H1 (cell line): Measurements from ENCODE around the gene SMARCC1. TPM values are rescaled to one million over a fixed set of nuclear protein-coding genes. Genes with fewer than 3 reads are reported as not detected.
A peak's percentile ranks its signal among the peaks of the same experiment; 100 is the strongest.

Source experiments
- CTCF ChIA-PET: fragments of 300-600 bp; sonication (Branson Sonifier 250); formaldehyde crosslinking; loops from one replicate; lab custom pipeline; 2021; ENCODE audit not compliant: partially characterized antibody; lab: Charles Lee
- POLR2A ChIA-PET: fragments of 300-600 bp; sonication (Branson Sonifier 250); formaldehyde crosslinking; loops from one replicate; lab custom pipeline; 2021; ENCODE audit warnings: inconsistent platforms; ENCODE audit not compliant: partially characterized antibody; lab: Charles Lee
- DNase-seq, 2 experiments: peaks; one replicate each; pipeline versions ENCODE4 v3.0.0 to v3.0.0-alpha.2; 2010 to 2022; ENCODE audit warnings: low spot score in 2 of 2, low read depth in 1 of 2, mixed read lengths in 1 of 2
- FAIRE-seq: peaks from 2 replicates; lab custom pipeline; 2011; peaks lifted over from hg19 to GRCh38; lab: Jason Lieb, UNC
- H2AFZ ChIP-seq: 2 replicates; pipeline ENCODE4 v1.8.1; 2012; ENCODE audit warnings: low read length, inconsistent platforms
- H2AK5ac ChIP-seq: 2 replicates; pipeline ENCODE4 v1.6.1; 2013; ENCODE audit warnings: low read depth, low read length
- H2BK120ac ChIP-seq: replicated peaks from 2 replicates; pipeline ENCODE3; 2013; ENCODE audit warnings: low read depth, low read length, inconsistent platforms
- H2BK12ac ChIP-seq: 2 replicates; pipeline ENCODE4 v1.6.1; 2013; ENCODE audit warnings: low read depth, low read length
- H2BK15ac ChIP-seq: 2 replicates; pipeline ENCODE4 v1.6.1; 2013; ENCODE audit warnings: low read length
- H2BK20ac ChIP-seq: 2 replicates; pipeline ENCODE4 v1.6.1; 2013; ENCODE audit warnings: low read length
- H2BK5ac ChIP-seq: 2 replicates; pipeline ENCODE4 v1.6.1; 2013; ENCODE audit warnings: low read depth, low read length
- H3K14ac ChIP-seq: 2 replicates; pipeline ENCODE4 v1.6.1; 2013; ENCODE audit warnings: inconsistent platforms; ENCODE audit not compliant: insufficient read length
- H3K18ac ChIP-seq: 2 replicates; pipeline ENCODE4 v1.6.1; 2013; ENCODE audit warnings: low read length; ENCODE audit errors: extremely low read depth
- H3K23ac ChIP-seq: 2 replicates; pipeline ENCODE4 v1.6.1; 2013; ENCODE audit warnings: inconsistent platforms; ENCODE audit not compliant: insufficient read length
- H3K23me2 ChIP-seq: 2 replicates; pipeline ENCODE4 v1.6.1; 2013; ENCODE audit warnings: low read depth, low read length
- H3K27ac ChIP-seq: 2 replicates; pipeline ENCODE4 v1.6.1; 2011; ENCODE audit warnings: low read depth, low read length, inconsistent platforms
- H3K27me3 ChIP-seq, 4 experiments: replicated peaks in 1 of 4; 1 replicate in 1 of 4; 2 replicates in 3 of 4; pipeline versions ENCODE4 v1.6.1 to v1.8.1; 2011 to 2013; ENCODE audit warnings: low read length in 3 of 4, mild to moderate bottlenecking in 3 of 4, inconsistent platforms in 2 of 4, mixed read lengths in 2 of 4, moderate library complexity in 1 of 4; ENCODE audit not compliant: control insufficient read depth in 3 of 4, insufficient read depth in 3 of 4; ENCODE audit errors: extremely low read depth in 1 of 4
- H3K36me3 ChIP-seq, 4 experiments: 2 replicates each; pipeline versions ENCODE4 v1.6.1 to v1.8.1; 2011 to 2013; ENCODE audit warnings: mild to moderate bottlenecking in 4 of 4, low read length in 3 of 4, moderate library complexity in 2 of 4, control low read depth in 1 of 4, inconsistent platforms in 1 of 4; ENCODE audit not compliant: insufficient read depth in 4 of 4, control insufficient read depth in 2 of 4
- H3K4ac ChIP-seq: replicated peaks from 2 replicates; pipeline ENCODE3; 2013; ENCODE audit warnings: low read length, low read depth, mixed read lengths, inconsistent platforms; ENCODE audit not compliant: insufficient read length
- H3K4me1 ChIP-seq, 4 experiments: replicated peaks in 1 of 4; 1 replicate in 1 of 4; 2 replicates in 3 of 4; pipeline versions ENCODE4 v1.6.1 to v1.8.1; 2011 to 2013; ENCODE audit warnings: low read length in 3 of 4, inconsistent platforms in 2 of 4, mixed read lengths in 1 of 4; ENCODE audit not compliant: insufficient read depth in 4 of 4, control insufficient read depth in 3 of 4
- H3K4me2 ChIP-seq, 2 experiments: 2 replicates each; pipeline versions ENCODE4 v1.6.1 to v1.8.1; 2011 to 2013; ENCODE audit warnings: low read depth in 2 of 2, low read length in 2 of 2, control low read depth in 1 of 2, inconsistent platforms in 1 of 2, mild to moderate bottlenecking in 1 of 2; ENCODE audit not compliant: insufficient read depth in 1 of 2
- H3K4me3 ChIP-seq, 4 experiments: fragments of 200-600, 300-600 bp in 1 of 4; sonication (generic), shearing (Covaris generic), sonication (Bioruptor Twin) in 1 of 4; 2 replicates each; pipeline versions ENCODE4 v1.5.1 to v1.8.1; 2011 to 2016; ENCODE audit warnings: low read length in 4 of 4, low read depth in 3 of 4, control low read depth in 2 of 4, inconsistent platforms in 2 of 4, mild to moderate bottlenecking in 2 of 4, mixed read lengths in 1 of 4, moderate library complexity in 1 of 4; ENCODE audit not compliant: insufficient read depth in 2 of 4; ENCODE audit errors: extremely low read depth in 1 of 4
- H3K56ac ChIP-seq: replicated peaks from 2 replicates; pipeline ENCODE3; 2013; ENCODE audit warnings: low read depth, mild to moderate bottlenecking, mixed read lengths, low read length, inconsistent platforms; ENCODE audit not compliant: insufficient read length
- H3K79me1 ChIP-seq: 2 replicates; pipeline ENCODE4 v1.6.1; 2013; ENCODE audit warnings: low read depth, low read length, control low read depth
- H3K79me2 ChIP-seq, 2 experiments: 2 replicates each; pipeline versions ENCODE4 v1.6.1 to v1.8.1; 2012 to 2013; ENCODE audit warnings: low read length in 2 of 2, mild to moderate bottlenecking in 2 of 2, inconsistent platforms in 1 of 2; ENCODE audit not compliant: insufficient read depth in 2 of 2, control insufficient read depth in 1 of 2
- H3K9ac ChIP-seq, 4 experiments: replicated peaks in 1 of 4; 1 replicate in 1 of 4; 2 replicates in 3 of 4; pipeline versions ENCODE4 v1.6.1 to v1.8.1; 2011 to 2013; ENCODE audit warnings: low read depth in 3 of 4, low read length in 3 of 4, control low read depth in 2 of 4, mild to moderate bottlenecking in 2 of 4, moderate library complexity in 2 of 4, inconsistent platforms in 1 of 4; ENCODE audit errors: extremely low read depth in 1 of 4
- H3K9me3 ChIP-seq, 2 experiments: 2 replicates each; pipeline versions ENCODE4 v1.6.1 to v1.8.1; 2012 to 2013; ENCODE audit warnings: mild to moderate bottlenecking in 2 of 2, moderate library complexity in 2 of 2, control low read depth in 1 of 2, inconsistent platforms in 1 of 2, low read depth in 1 of 2, low read length in 1 of 2, mixed read lengths in 1 of 2; ENCODE audit not compliant: insufficient read depth in 2 of 2
- H4K20me1 ChIP-seq, 2 experiments: replicated peaks in 1 of 2; 2 replicates each; pipeline versions ENCODE3 to v1.8.1; 2011 to 2013; ENCODE audit warnings: inconsistent platforms in 2 of 2, low read length in 2 of 2, mild to moderate bottlenecking in 1 of 2; ENCODE audit not compliant: insufficient read depth in 2 of 2, control insufficient read depth in 1 of 2
- H4K5ac ChIP-seq: 2 replicates; pipeline ENCODE4 v1.6.1; 2013; ENCODE audit warnings: low read length, low read depth, mixed read lengths, inconsistent platforms; ENCODE audit not compliant: insufficient read length
- H4K8ac ChIP-seq: 2 replicates; pipeline ENCODE4 v1.8.0; 2013; ENCODE audit warnings: mild to moderate bottlenecking, moderate library complexity, low read length, inconsistent platforms; ENCODE audit not compliant: insufficient read depth; ENCODE audit errors: extremely low read depth
- H4K91ac ChIP-seq: replicated peaks from 2 replicates; pipeline ENCODE3; 2013; ENCODE audit warnings: low read length, mixed read lengths, inconsistent platforms; ENCODE audit not compliant: insufficient read length
- CREB1 ChIP-seq: IDR thresholded peaks from 2 replicates; pipeline ENCODE4 v1.6.1; 2012; ENCODE audit warnings: inconsistent platforms
- JUN ChIP-seq: IDR thresholded peaks from 2 replicates; pipeline ENCODE4 v1.6.1; 2011; ENCODE audit warnings: low read depth, mild to moderate bottlenecking, improper control_type of control experiment, low read length
- POLR2A ChIP-seq, 2 experiments: IDR thresholded peaks; 1 replicate in 1 of 2; 2 replicates in 1 of 2; pipeline ENCODE4 v1.6.1; 2011; ENCODE audit warnings: low read depth in 2 of 2, low read length in 2 of 2, mild to moderate bottlenecking in 2 of 2; ENCODE audit errors: control extremely low read depth in 1 of 2
- SP4 ChIP-seq: IDR thresholded peaks from 2 replicates; pipeline ENCODE4 v1.6.1; 2012; ENCODE audit warnings: low read length, inconsistent platforms
- SRF ChIP-seq: IDR thresholded peaks from 2 replicates; pipeline ENCODE4 v1.6.1; 2011; ENCODE audit warnings: mild to moderate bottlenecking, low read depth, low read length, moderate library complexity
- SUZ12 ChIP-seq: fragments of 200-600 bp; sonication (generic); IDR thresholded peaks from 2 replicates; pipeline ENCODE4 v1.6.1; 2012; ENCODE audit warnings: mild to moderate bottlenecking, inconsistent platforms, low read length, moderate library complexity, mixed read lengths
- TAF7 ChIP-seq: optimal IDR thresholded peaks from 2 replicates; pipeline ENCODE3; 2011; ENCODE audit warnings: low read depth, mild to moderate bottlenecking, inconsistent platforms, low read length, moderate library complexity, borderline replicate concordance
- ZNF274 ChIP-seq: IDR thresholded peaks from 2 replicates; pipeline ENCODE4 v1.7.0; 2012; ENCODE audit warnings: low read length, borderline replicate concordance; ENCODE audit errors: extremely low read depth
- WGBS, 2 experiments: shearing (Covaris generic) in 1 of 2; methylation state at CpG; one replicate each; pipeline versions ENCODE4 v1.1.6 to v1.1.7; 2013 to 2015; ENCODE audit warnings: low lambda C conversion rate in 2 of 2, mixed read lengths in 2 of 2, inconsistent platforms in 1 of 2, low coverage in 1 of 2, missing lambda C conversion rate in 1 of 2; ENCODE audit not compliant: insufficient replicate concordance in 2 of 2, insufficient coverage in 1 of 2, insufficient read length in 1 of 2; ENCODE audit errors: extremely low coverage in 1 of 2, missing lambda C conversion rate in 1 of 2; 5-methylcytosine and 5-hydroxymethylcytosine counted together
- polyA plus RNA-seq, 7 experiments: library from polyadenylated mRNA; depleted of rRNA in 3 of 7; stranded (reverse) in 5 of 7; unstranded in 2 of 7; fragments of >200 nt in 5 of 7; fragments of 200-250 nt in 2 of 7; gene quantifications; 1 replicate in 5 of 7; 2 replicates in 1 of 7; 4 replicates in 1 of 7; pipeline versions ENCODE4 v1.2.1 to v1.2.3, GENCODE V29; 2011 to 2013; ENCODE audit warnings: missing spikeins in 2 of 7, mixed read lengths in 2 of 7
- total RNA-seq: library from RNA; stranded (reverse); fragmentation: NEBNext Ultra II Directional; extraction: Animal tissue kit (Norgen Biotek cat#: 25700); gene quantifications from 2 replicates; pipeline ENCODE4 v1.2.1, GENCODE V29; 2021
- TF ChIP-seq, protein P1 (sequence below): IDR thresholded peaks from 2 replicates; pipeline ENCODE4 v1.6.1; 2012; ENCODE audit warnings: inconsistent platforms
- TF ChIP-seq, protein P2 (sequence below): IDR thresholded peaks from 2 replicates; pipeline ENCODE4 v1.6.1; 2012; ENCODE audit warnings: inconsistent platforms

Gene SMARCC1
- total and polyA plus RNA-seq, 2 of the 8 experiments (the other 6 are each of a cell fraction or from before 2014, with no cell fraction given) = 64.1 to 335 TPM

DNA sequence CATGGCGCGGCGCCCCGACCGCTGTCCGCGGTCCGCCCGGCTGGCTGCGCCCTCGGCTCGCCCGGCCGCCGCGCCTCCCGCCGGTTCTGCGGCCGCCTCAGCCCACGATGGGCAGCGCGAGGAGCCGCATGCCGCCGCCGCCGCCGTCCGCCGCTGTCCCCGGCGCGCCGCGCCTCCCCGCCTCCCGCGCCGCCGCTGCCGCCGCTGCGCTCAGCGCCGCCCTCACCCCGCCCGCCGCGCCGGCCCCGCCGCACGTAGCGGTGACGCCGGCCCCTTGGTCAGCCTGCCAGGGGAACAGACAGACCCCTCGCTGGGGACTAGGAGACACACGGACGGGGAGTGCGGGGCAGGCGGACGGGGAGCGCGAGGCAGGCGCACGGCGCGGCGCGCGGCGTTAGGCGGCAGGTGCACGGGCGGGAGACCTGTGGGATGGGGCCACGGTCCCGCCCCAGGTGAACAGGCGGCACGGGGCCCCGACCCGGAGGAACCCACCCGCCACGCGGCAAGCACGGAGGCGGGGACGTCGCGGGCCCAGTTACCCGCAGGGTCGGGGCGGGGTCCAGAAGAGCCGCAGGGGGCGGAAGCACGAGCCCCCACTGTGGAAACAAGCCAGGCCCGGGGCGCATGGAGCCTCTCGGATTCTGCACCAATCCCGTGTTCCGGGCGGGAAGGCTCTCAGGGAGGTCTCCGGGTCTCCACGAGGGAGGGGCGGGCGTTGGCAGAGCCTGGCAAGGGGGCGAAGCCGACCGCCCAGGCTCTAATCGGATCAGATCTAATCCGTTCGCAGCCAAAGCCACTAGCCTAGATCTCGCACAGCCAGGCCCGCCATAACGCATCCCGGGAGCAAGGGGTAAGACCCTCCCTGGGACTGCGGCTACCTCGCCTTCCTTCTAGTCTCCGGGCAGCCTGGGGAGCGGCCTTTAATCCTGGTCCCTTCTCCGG lies 202.7 kb downstream of the SMARCC1 start, which contains the start of gene CSPG5:
TSS of gene CSPG5 (minus strand) at position 175 of the 942 bp plus-strand sequence. CDS start at position 3, 172 bp downstream.
- POLR2A ChIA-PET = interaction anchor here (1.6 to 1.9 kb wide), 2 partner anchors 8 to 56 kb away, joined by 3 to 7 read pairs; no protein-coding TSS in a partner anchor
- Histone ChIP-seq H3K27ac (no peak within 1 kb of the TSS), H2BK120ac (no peak within 1 kb of the TSS)
- no peak for TF ChIP-seq JUN
- TF ChIP-seq POLR2A (IDR thresholded peaks at IDR 0.05; ENCODE audit: control extremely low read depth in 1 of 2, low read depth in 2 of 2, low read length in 2 of 2) = 0 out of 3 replicates have a peak, but pooled peaks of 1 of the 2 experiments have one; percentile 15
- TF ChIP-seq, protein P1, sequence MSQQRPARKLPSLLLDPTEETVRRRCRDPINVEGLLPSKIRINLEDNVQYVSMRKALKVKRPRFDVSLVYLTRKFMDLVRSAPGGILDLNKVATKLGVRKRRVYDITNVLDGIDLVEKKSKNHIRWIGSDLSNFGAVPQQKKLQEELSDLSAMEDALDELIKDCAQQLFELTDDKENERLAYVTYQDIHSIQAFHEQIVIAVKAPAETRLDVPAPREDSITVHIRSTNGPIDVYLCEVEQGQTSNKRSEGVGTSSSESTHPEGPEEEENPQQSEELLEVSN = peak; percentile 71; the same call in 1 of the 2 replicates
- TF ChIP-seq SUZ12 = peak; percentile 57; the same call in 1 of the 2 replicates
- TF ChIP-seq CREB1 = 0 out of 2 replicates have a peak, but pooled peaks have one; percentile 29
- TF ChIP-seq SP4 = no peak
- no peak for TF ChIP-seq TAF7
- TF ChIP-seq SRF = no peak
- TF ChIP-seq, protein P2, sequence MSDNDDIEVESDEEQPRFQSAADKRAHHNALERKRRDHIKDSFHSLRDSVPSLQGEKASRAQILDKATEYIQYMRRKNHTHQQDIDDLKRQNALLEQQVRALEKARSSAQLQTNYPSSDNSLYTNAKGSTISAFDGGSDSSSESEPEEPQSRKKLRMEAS = peak; percentile 62
- no peak for TF ChIP-seq ZNF274

More for the DNA sequence above, 202.7 kb downstream of the SMARCC1 start, which contains the start of gene CSPG5:
- Histone ChIP-seq H4K91ac (no peak within 1 kb of the TSS), H2AK5ac (no peak within 1 kb of the TSS), H2BK5ac (no peak within 1 kb of the TSS), H3K4me2 (peak within 1 kb of the TSS; percentile 54 to 88), H3K27me3 (peaks cover 12 to 34% (median 26%) of the 10 kb centered on the region in 4 experiments), H3K4me3 (peak within 1 kb of the TSS; percentile 40 to 73 (median 44)), H3K23ac (no peak within 1 kb of the TSS), H3K23me2 (peaks cover 7% of the 10 kb centered on the region; the same call in 1 of the 2 replicates), H2BK15ac (peak within 1 kb of the TSS; percentile 32; the same call in 1 of the 2 replicates), H3K9ac (no peak within 1 kb of the TSS), H4K5ac (no peak within 1 kb of the TSS), H3K4me1 (peaks cover 2 to 11% (median 3%) of the 10 kb centered on the region in 4 experiments; a peak in 5 of 7 replicates), H3K9me3 (no peaks in the 10 kb centered on the region), H3K4ac (no peak within 1 kb of the TSS), H2BK12ac (no peak within 1 kb of the TSS; the same call in 1 of the 2 replicates), H4K8ac (peak within 1 kb of the TSS; percentile 57), H3K14ac (no peak within 1 kb of the TSS), H4K20me1 (no peaks in the 10 kb centered on the region), H3K56ac (no peak within 1 kb of the TSS), H2AFZ (no peak within 1 kb of the TSS; the same call in 1 of the 2 replicates), H3K79me2 (no peaks in the 10 kb centered on the region), H3K18ac (no peak within 1 kb of the TSS), H3K36me3 (no peaks in the 10 kb centered on the region), H3K79me1 (no peaks in the 10 kb centered on the region), H2BK20ac (no peak within 1 kb of the TSS)
- FAIRE-seq = no peak
- peak in 1 of 2 experiments; percentile 74 for DNase-seq
- 19% methylated on average over 26 of the region's 121 CpGs; no CpG with 5 or more reads in 1 of the 2 experiments for WGBS, 2 experiments
- CTCF ChIA-PET = interaction anchor here (1.7 kb wide), 1 partner anchor 13 kb away, joined by 5 read pairs; no protein-coding TSS in a partner anchor
